IPS DF 4.7 (cell line): ENCODE data around the gene LRRC55.
"Not testable (repeated sequence)": the region's sequence is repeated elsewhere in the genome, so short reads cannot be mapped to it uniquely, and the experiment has no call there.

Experiments
- DNase-seq: peaks from one replicate; pipeline ENCODE4 v3.0.0-alpha.2; 2013; ENCODE audit warnings: low spot score; ENCODE audit errors: extremely low read depth

Gene LRRC55

DNA sequence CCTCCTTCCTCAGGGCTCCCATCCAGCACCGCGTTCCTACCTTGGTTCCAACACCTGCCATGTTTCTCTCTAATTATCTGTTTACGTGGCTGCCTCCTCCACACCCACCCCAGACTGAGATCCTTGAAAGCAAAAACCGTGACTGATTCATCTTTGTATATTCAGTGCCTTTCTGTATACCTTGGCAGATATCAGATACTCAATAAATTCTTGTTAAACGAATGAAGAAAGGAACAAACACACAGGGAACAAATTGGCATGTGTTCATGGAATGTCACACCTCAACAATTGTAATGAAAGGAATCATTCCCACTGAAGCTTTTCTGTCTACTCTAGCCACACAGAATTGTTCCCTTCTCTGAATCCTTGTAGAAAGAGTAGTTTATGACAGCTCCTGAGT lies 20.4 kb upstream of the LRRC55 start:
- DNase-seq = no peak

GRCh38 chr11:57162179-57162898 lies 19.4 kb upstream of the LRRC55 start:
- no peak for DNase-seq

GRCh38 chr11:57163160-57163868 lies 18.4 kb upstream of the LRRC55 start:
- DNase-seq = no peak

- no peak for DNase-seq
Measured at GRCh38 chr11:57164317-57164716, 17.4 kb upstream of the LRRC55 start.

DNA sequence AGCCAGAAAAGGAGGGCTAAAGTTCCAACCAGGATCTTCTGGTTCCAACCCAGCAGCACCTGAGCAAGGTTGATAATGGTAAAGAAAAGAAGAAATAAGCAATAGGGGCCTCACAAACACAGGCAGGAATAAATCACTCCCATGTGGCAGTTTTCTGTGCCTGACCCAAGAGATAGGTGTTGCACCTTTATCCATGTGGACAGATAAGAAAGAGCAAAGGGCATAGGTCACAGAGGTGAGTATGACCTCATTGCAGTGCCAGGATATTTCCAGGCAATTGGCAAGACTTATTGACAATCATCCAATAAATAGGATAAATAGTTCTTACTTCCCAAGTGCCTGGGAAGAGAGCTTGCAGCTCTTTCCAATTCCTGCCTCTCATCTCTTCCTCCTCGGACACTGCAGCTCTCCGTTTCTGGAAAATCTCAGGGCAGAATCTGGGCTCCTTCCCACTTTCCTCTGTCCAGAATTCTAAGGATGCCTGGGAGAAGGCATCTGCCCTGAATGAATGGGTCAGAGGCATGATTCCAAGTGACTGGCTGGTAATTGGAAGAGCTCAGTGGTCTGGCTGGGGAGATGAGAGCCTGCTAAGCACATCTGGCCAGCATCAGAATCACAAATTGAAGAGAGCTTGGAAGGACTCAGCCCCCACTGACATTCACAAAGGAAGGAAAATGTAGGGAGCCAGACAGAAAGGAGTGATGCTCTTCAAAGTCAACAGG lies 14.5 kb upstream of the LRRC55 start:
- no peak for DNase-seq

DNA sequence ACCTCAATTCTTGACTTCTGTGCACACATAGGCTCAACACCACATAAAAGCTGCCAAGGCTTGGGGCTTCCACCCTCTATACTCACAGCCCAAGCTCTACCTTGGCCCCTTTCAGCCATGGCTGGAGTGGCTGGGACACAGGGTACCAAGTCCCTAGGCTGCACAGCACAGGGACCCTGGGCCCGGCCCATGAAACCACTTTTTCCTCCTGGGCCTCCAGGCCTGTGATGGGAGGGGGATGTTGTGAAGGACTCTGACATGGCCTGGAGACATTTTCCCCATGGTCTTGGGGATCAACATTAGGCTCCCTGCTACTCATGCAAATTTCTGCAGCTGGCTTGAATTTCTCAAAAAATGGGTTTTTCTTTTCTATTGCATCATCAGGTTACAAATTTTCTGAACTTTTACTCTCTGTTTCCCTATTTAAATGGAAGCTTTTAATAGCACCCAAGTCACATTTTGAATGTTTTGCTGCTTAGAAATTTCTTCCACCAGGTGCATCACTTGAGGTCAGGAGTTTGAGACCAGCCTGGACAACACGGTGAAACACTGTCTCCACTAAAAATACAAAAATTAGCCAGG lies 11.9 kb upstream of the LRRC55 start:
- not testable (repeated sequence) for DNase-seq

DNA sequence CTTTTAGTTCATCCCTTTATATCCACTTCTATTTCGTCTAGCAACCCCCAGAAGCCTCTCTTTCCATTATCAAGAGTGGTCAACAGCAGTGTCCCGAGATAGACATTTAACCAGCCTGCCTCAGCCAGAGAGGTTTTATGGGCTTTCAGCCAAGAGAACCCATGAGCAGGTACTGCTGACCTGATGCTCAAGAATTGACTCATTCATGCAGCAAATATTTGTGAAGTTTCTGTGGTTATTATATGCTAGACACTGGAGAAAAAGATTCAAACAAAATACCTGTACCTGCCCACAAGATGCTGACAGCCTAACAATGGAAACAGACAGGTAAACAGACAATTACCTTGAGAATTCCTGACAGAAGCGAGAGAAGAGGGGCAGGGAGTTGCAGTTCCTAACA lies 9.7 kb upstream of the LRRC55 start:
- no peak for DNase-seq

DNA sequence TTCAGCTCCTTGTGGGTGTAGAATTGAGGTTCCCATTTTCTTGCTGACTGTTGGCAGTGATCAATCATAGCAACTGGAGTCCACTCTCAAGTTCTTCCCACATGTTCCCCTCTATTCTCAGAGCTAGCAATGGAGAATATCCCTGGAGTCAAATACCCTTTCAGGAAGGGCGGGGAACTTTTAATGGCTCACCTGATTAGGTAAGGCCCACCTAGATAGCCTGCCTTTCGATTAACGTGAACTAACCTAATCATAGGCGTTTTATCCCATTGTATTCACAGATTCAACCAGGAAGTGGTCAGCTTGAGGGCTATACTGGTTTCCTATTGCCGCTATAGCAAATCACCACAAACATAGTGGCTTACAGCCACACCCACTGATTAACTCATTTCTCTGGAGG lies 7.1 kb upstream of the LRRC55 start:
- DNase-seq = no peak

DNA sequence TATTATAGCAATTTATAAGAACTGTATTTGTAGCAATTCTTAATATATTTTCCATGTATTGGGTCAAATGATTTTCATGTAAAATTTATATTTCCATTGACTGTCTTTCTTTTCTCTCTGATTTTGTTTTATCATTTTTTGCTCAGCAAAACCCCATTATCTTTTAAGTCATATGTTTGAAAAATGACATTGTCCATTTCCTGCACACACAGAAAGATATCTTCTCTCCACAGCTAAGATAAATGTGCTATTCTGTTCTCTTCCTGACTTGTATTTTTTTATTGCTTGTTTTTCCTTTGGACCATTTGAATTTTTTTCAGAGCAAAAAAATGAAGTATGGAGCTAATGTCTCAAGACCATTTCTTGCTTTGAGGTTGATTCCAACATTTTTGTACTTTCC lies 6.3 kb upstream of the LRRC55 start:
- DNase-seq = no peak

DNA sequence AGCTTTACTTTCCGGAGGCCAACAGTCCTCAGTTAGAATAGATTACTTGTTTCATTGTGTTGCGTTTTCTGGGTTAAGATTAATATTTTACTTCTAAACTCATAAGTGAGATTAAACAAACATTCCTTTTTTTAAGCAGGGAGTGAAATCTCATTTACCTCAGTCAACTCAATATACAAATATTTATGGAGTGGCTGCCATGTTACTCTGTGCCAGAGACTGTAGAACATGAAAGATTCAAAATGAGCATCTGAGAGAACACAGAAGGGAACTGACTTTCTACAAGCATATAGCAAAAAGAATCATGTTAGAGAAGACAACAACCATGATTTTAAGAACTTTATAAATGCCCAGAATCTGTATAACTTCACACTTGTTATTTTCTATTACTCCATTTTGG lies 3.4 kb upstream of the LRRC55 start:
- no peak for DNase-seq

GRCh38 chr11:57179681-57180080 lies 2.1 kb upstream of the LRRC55 start:
- DNase-seq = no peak

GRCh38 chr11:57180081-57180561 lies 1.6 kb upstream of the LRRC55 start:
- no peak for DNase-seq

GRCh38 chr11:57180964-57181363 lies 789 bp upstream of the LRRC55 start:
- no peak for DNase-seq

GRCh38 chr11:57182896-57183295 lies 1.1 kb downstream of the LRRC55 start:
- DNase-seq = no peak

GRCh38 chr11:57190548-57190947 lies 8.8 kb downstream of the LRRC55 start:
- DNase-seq = no peak

GRCh38 chr11:57191311-57192219 lies 9.8 kb downstream of the LRRC55 start:
- no peak for DNase-seq

- DNase-seq = no peak
Measured at GRCh38 chr11:57192316-57192715, 10.6 kb downstream of the LRRC55 start.

- DNase-seq = no peak
Measured at GRCh38 chr11:57196596-57196995, 14.8 kb downstream of the LRRC55 start.

DNA sequence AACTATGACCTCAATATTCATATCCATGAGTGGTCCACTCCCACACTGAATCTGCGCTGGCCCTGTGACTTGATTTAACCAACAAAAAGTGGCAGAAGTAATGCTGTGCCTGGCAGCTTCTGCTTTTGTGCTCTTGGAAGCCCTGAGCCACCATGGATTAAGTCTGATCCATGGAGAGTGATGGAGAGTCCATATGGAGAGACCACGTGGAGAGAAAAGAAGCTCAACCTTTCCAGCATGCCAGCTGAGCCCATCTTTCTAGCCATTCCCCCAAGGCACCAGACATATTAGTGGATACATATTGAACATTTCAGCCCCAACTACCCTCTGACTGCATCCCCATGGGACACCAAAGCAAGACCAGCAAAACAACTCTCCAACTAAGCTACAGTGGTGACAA lies 16.0 kb downstream of the LRRC55 start:
- no peak for DNase-seq

DNA sequence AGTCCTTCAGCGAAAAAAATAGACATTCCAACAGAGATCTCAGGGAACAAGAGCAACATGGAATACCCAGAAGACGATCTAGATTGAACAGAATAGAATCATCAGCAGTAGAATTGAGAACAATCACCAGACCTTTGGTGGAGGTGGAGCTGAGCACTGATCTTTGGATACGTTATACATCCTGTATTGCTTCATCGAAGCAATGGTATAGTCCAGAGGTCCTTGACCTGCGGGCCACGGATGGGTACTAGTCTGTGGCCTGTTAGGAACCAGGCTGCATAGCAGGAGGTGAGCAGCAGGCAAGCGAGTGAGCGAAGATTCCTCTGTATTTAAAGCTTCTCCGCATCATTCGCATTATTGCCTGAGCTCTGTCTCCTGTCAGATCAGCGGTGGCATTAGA lies 17.6 kb downstream of the LRRC55 start:
- DNase-seq = no peak

- no peak for DNase-seq
Measured at GRCh38 chr11:57200917-57201316, 19.2 kb downstream of the LRRC55 start.
